HepG2 (cell line): ENCODE results near the gene ABCA2. TPM values are rescaled to one million over a fixed set of nuclear protein-coding genes. Genes with fewer than 3 reads are reported as not detected.

Experiments used
- ATAC-seq: fragments of 200-7000 bp; cut with Tn5 transposase; 3 replicates; pipeline ENCODE4 v1.9.1; 2020; ENCODE audit warnings: mild to moderate bottlenecking, moderate library complexity
- BruUV-seq: library from RNA; stranded (reverse); fragments of 400-500 nt; replicated peaks from 2 replicates; lab custom pipeline; 2021; lab: Mats Ljungman, UMichigan
- CTCF ChIA-PET: fragments of 300-600 bp; formaldehyde crosslinking; extraction: SDS; loops from one replicate; lab custom pipeline; 2021; ENCODE audit warnings: low total read pairs, inconsistent platforms, low intra/inter-chr PET ratio; lab: Yijun Ruan, JAX
- POLR2A ChIA-PET: fragments of 350-600 bp; sonication (Branson Sonifier 250); formaldehyde crosslinking; loops from one replicate; lab custom pipeline; 2020; ENCODE audit warnings: antibody characterized with exemption, inconsistent platforms; lab: Yijun Ruan, JAX
- DNase-seq: peaks from one replicate; pipeline ENCODE4 v3.0.0-alpha.2; 2015; ENCODE audit warnings: low spot score
- FAIRE-seq: peaks from 3 replicates; lab custom pipeline; 2011; peaks lifted over from hg19 to GRCh38; lab: Jason Lieb, UNC
- H2AFZ ChIP-seq: one replicate; pipeline ENCODE4 v1.6.1; 2011; ENCODE audit warnings: low read length, inconsistent platforms
- H3K27ac ChIP-seq: fragments of 300-600 bp; 3 replicates; pipeline ENCODE4 v1.8.0; 2011; ENCODE audit warnings: mixed run types, mild to moderate bottlenecking, mixed read lengths, low read length, inconsistent platforms; ENCODE audit not compliant: insufficient read depth; ENCODE audit errors: extremely low read length
- H3K27me3 ChIP-seq, 2 experiments: fragments of 200-600 bp in 1 of 2; 2 replicates in 1 of 2; 3 replicates in 1 of 2; pipeline versions ENCODE4 v1.6.0 to v1.8.0; 2011; ENCODE audit warnings: low read length in 2 of 2, mild to moderate bottlenecking in 2 of 2, moderate library complexity in 2 of 2, inconsistent platforms in 1 of 2; ENCODE audit not compliant: insufficient read depth in 2 of 2, control insufficient read depth in 1 of 2
- H3K36me3 ChIP-seq, 2 experiments: fragments of 200-600 bp in 1 of 2; replicated peaks in 1 of 2; 2 replicates in 1 of 2; 3 replicates in 1 of 2; pipeline versions ENCODE4 v1.5.1 to v1.8.0; 2011; ENCODE audit warnings: low read length in 2 of 2, inconsistent platforms in 1 of 2; ENCODE audit not compliant: insufficient read depth in 2 of 2, control insufficient read depth in 1 of 2
- H3K4me1 ChIP-seq: 2 replicates; pipeline ENCODE4 v1.5.1; 2012; ENCODE audit warnings: low read length, inconsistent platforms; ENCODE audit not compliant: insufficient read depth
- H3K4me2 ChIP-seq: 2 replicates; pipeline ENCODE4 v1.6.0; 2011; ENCODE audit warnings: low read depth, low read length, inconsistent platforms
- H3K4me3 ChIP-seq, 3 experiments: fragments of 200-600 bp in 1 of 3; sonication (generic), shearing (Covaris generic) in 1 of 3; replicated peaks in 1 of 3; 2 replicates each; pipeline ENCODE4 v1.5.1; 2011 to 2016; ENCODE audit warnings: low read length in 3 of 3, inconsistent platforms in 2 of 3, low read depth in 2 of 3, mild to moderate bottlenecking in 2 of 3, control low read depth in 1 of 3, mixed read lengths in 1 of 3; ENCODE audit not compliant: insufficient read depth in 1 of 3
- H3K79me2 ChIP-seq: one replicate; pipeline ENCODE4 v1.6.1; 2011; ENCODE audit warnings: low read length, inconsistent platforms; ENCODE audit not compliant: insufficient read depth
- H3K9ac ChIP-seq: 2 replicates; pipeline ENCODE4 v1.6.0; 2011; ENCODE audit warnings: mild to moderate bottlenecking, low read depth, low read length, inconsistent platforms; ENCODE audit not compliant: insufficient read depth
- H3K9me3 ChIP-seq: 2 replicates; pipeline ENCODE4 v1.5.1; 2012; ENCODE audit warnings: mild to moderate bottlenecking, low read length
- H4K20me1 ChIP-seq: 2 replicates; pipeline ENCODE4 v1.6.0; 2011; ENCODE audit warnings: inconsistent platforms, mild to moderate bottlenecking, low read length, moderate library complexity; ENCODE audit not compliant: insufficient read depth
- RFXAP ChIP-seq: sonication (generic); formaldehyde crosslinking; IDR thresholded peaks from 2 replicates; pipeline ENCODE4 v1.4.0; 2020; ENCODE audit warnings: missing genetic modification reagents, borderline replicate concordance
- ZBTB33 ChIP-seq: sonication (generic); formaldehyde crosslinking; IDR thresholded peaks from 2 replicates; pipeline ENCODE4 v1.4.0; 2020; ENCODE audit warnings: missing genetic modification reagents
- ZBTB42 ChIP-seq: sonication (generic); formaldehyde crosslinking; IDR thresholded peaks from 2 replicates; pipeline ENCODE4 v1.5.0; 2020; ENCODE audit warnings: mild to moderate bottlenecking, missing genetic modification reagents
- ZNF20 ChIP-seq: sonication (generic); formaldehyde crosslinking; IDR thresholded peaks from 2 replicates; pipeline ENCODE4 v1.4.0; 2020; ENCODE audit warnings: mild to moderate bottlenecking, moderate library complexity, missing genetic modification reagents
- ZNF264 ChIP-seq: sonication (generic); formaldehyde crosslinking; IDR thresholded peaks from 2 replicates; pipeline ENCODE4 v1.4.0; 2020; ENCODE audit warnings: missing genetic modification reagents
- WGBS: methylation state at CpG from one replicate; pipeline ENCODE4 v1.1.6; 2017; ENCODE audit warnings: low lambda C conversion rate; 5-methylcytosine and 5-hydroxymethylcytosine counted together
- in situ Hi-C: cut with HindIII; loops from 2 replicates; pipeline ENCODE4 v1.10.0; 2017; ENCODE audit warnings: low pct_unique_long_range_greater_than_20kb; ENCODE audit not compliant: extremely low pct_ligation_motif_present
- intact Hi-C: fragments of 100-400 bp; cut with micrococcal nuclease; formaldehyde crosslinking; loops from one replicate; pipeline ENCODE4 v1.10.0; 2022; ENCODE audit not compliant: unreplicated experiment
- polyA plus RNA-seq, 8 experiments: library from polyadenylated mRNA; depleted of rRNA in 3 of 8; stranded (reverse) in 7 of 8; unstranded in 1 of 8; fragments of >200 nt; fragmentation: Illumina TruSeq in 4 of 8; extraction: Trizol in 4 of 8; gene quantifications; 2 replicates each; pipeline versions ENCODE4 v1.2.1 to v1.2.3, GENCODE V29; 2011 to 2016; ENCODE audit warnings: low read depth in 4 of 8, missing spikeins in 1 of 8, mixed read lengths in 1 of 8; ENCODE audit not compliant: insufficient read depth in 1 of 8
- total RNA-seq, 5 experiments: library from RNA; depleted of rRNA; stranded (reverse); fragments of >200 nt; fragmentation: Illumina TruSeq; extraction: Trizol; gene quantifications; 2 replicates each; pipeline ENCODE4 v1.2.3, GENCODE V29; 2016; ENCODE audit warnings: low read depth in 1 of 5
- TF ChIP-seq, protein P1 (sequence below): sonication (generic); formaldehyde crosslinking; IDR thresholded peaks from 2 replicates; pipeline ENCODE4; 2020; ENCODE audit warnings: missing genetic modification reagents, mild to moderate bottlenecking, borderline replicate concordance

Gene ABCA2
- total and polyA plus RNA-seq, 2 of the 13 experiments (the other 11 are each of a cell fraction or from before 2014, with no cell fraction given) = 2.9 to 19.2 TPM

- Histone ChIP-seq H4K20me1 (peaks cover 3% of the 10 kb centered on the region; the same call in 1 of the 2 replicates), H3K27me3 (peaks cover 3 to 23% of the 10 kb centered on the region in 2 experiments; a peak in 4 of 5 replicates), H3K9ac (no peak overlapping the region), H3K4me2 (no peak overlapping the region), H3K36me3 (no peaks in the 10 kb centered on the region), H2AFZ (no peak overlapping the region), H3K9me3 (no peaks in the 10 kb centered on the region), H3K79me2 (no peaks in the 10 kb centered on the region), H3K4me3 (no peak overlapping the region), H3K27ac (no peak overlapping the region), H3K4me1 (peaks cover 22% of the 10 kb centered on the region)
- no peak for TF ChIP-seq ZBTB42
- peak; percentile 69; the same call in 1 of the 2 replicates for TF ChIP-seq ZBTB33 (CRISPR knock-in tag)
- BruUV-seq = no TSS peak
- 68% methylated on average over 10 of the region's 16 CpGs for WGBS
- DNase-seq (no peak), FAIRE-seq (no peak), ATAC-seq (no peak)
- POLR2A ChIA-PET = no interaction called here
- CTCF ChIA-PET = no interaction called here
- in situ Hi-C loops = loop anchor here (10.0 kb wide), 1 partner anchor 266 kb away; no protein-coding TSS in a partner anchor
- intact Hi-C loops = no loop called here
These were observed 13.1 kb upstream of the ABCA2 start for GRCh38 chr9:137041124-137041523.

DNA sequence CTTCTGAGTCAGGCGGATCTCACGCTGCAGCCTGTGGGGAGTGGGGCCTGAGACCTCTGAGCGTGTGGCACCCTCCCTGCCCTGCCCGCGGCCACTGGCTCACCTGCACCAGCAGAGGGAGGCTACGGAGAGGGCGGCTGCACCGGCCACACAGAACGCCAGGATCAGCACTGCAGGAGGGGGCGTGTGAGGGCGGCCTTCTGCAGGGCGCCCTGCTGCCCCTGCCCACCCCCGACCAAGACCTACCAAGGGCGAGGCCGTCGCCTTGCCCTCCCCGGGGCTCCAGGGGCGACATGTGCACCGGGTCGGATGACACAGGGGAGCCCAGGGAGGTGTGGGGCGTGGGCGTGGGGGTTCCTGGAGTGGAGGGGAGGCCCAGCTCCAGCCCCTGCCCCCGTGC lies 12.5 kb upstream of the ABCA2 start:
- Histone ChIP-seq H3K4me3 (no peak overlapping the region), H3K27ac (no peak overlapping the region), H3K36me3 (no peaks in the 10 kb centered on the region), H3K9ac (no peak overlapping the region), H3K79me2 (no peaks in the 10 kb centered on the region), H2AFZ (no peak overlapping the region), H3K27me3 (peaks cover 3 to 22% of the 10 kb centered on the region in 2 experiments; a peak in 4 of 5 replicates), H4K20me1 (peaks cover 3% of the 10 kb centered on the region; the same call in 1 of the 2 replicates), H3K4me1 (peaks cover 22% of the 10 kb centered on the region), H3K9me3 (no peaks in the 10 kb centered on the region), H3K4me2 (no peak overlapping the region)
- BruUV-seq = no TSS peak
- in situ Hi-C loops = loop anchor here (10.0 kb wide), 1 partner anchor 266 kb away; no protein-coding TSS in a partner anchor
- 89% methylated on average over 3 of the region's 23 CpGs for WGBS
- intact Hi-C loops = no loop called here
- ChIA-PET CTCF (no interaction called here), POLR2A (no interaction called here)
- ATAC-seq = no peak
- no peak for DNase-seq
- no peak for FAIRE-seq
- TF ChIP-seq ZNF20 = no peak
- no peak for TF ChIP-seq RFXAP (CRISPR knock-in tag)
- TF ChIP-seq, protein P1, sequence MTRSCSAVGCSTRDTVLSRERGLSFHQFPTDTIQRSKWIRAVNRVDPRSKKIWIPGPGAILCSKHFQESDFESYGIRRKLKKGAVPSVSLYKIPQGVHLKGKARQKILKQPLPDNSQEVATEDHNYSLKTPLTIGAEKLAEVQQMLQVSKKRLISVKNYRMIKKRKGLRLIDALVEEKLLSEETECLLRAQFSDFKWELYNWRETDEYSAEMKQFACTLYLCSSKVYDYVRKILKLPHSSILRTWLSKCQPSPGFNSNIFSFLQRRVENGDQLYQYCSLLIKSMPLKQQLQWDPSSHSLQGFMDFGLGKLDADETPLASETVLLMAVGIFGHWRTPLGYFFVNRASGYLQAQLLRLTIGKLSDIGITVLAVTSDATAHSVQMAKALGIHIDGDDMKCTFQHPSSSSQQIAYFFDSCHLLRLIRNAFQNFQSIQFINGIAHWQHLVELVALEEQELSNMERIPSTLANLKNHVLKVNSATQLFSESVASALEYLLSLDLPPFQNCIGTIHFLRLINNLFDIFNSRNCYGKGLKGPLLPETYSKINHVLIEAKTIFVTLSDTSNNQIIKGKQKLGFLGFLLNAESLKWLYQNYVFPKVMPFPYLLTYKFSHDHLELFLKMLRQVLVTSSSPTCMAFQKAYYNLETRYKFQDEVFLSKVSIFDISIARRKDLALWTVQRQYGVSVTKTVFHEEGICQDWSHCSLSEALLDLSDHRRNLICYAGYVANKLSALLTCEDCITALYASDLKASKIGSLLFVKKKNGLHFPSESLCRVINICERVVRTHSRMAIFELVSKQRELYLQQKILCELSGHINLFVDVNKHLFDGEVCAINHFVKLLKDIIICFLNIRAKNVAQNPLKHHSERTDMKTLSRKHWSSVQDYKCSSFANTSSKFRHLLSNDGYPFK = no peak
- TF ChIP-seq ZNF264 (CRISPR knock-in tag) = no peak
